ENCODE data around the gene NFKB1. TPM values are rescaled to one million over a fixed set of nuclear protein-coding genes. Genes with fewer than 3 reads are reported as not detected.

The NFKB1 gene
- total and polyA plus RNA-seq, 9 of the 15 experiments (the other 6 are each of a cell fraction or from before 2014, with no cell fraction given), result 2.4 to 14.5 (median 10.3) TPM

GRCh38 chr4:102599886-102600285 lies 98.7 kb downstream of the NFKB1 start:
- H3K36me3 ChIP-seq (ENCODE audit: control insufficient read depth, insufficient read depth, low read length), result peaks cover 28% of the 10 kb centered on the region; the same call in 2 of the 3 replicates
- H3K4me2 ChIP-seq (ENCODE audit: insufficient read depth, low read length), result no peak overlapping the region
- no peaks in the 10 kb centered on the region for H4K20me1 ChIP-seq (replicated peaks; ENCODE audit: control insufficient read depth, insufficient read depth, low read length)
- no peaks in the 10 kb centered on the region for H3K79me2 ChIP-seq (ENCODE audit: control insufficient read depth, insufficient read depth, low read length)
- DNase-seq (ENCODE audit: extremely low read depth in 1 of 4, low spot score in 3 of 4), result no peak
- H3K9me3 ChIP-seq (replicated peaks; ENCODE audit: control insufficient read depth, insufficient read depth, low read depth, low read length), result no peaks in the 10 kb centered on the region
- BruUV-seq (replicated peaks), result no TSS peak
- TF ChIP-seq, protein P1, sequence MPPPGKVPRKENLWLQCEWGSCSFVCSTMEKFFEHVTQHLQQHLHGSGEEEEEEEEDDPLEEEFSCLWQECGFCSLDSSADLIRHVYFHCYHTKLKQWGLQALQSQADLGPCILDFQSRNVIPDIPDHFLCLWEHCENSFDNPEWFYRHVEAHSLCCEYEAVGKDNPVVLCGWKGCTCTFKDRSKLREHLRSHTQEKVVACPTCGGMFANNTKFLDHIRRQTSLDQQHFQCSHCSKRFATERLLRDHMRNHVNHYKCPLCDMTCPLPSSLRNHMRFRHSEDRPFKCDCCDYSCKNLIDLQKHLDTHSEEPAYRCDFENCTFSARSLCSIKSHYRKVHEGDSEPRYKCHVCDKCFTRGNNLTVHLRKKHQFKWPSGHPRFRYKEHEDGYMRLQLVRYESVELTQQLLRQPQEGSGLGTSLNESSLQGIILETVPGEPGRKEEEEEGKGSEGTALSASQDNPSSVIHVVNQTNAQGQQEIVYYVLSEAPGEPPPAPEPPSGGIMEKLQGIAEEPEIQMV (tag; conservative IDR thresholded peaks at IDR 0.05; ENCODE audit: low read depth), result no peak
- TF ChIP-seq MCM3 (IDR thresholded peaks at IDR 0.05), result no peak
- no peak for TF ChIP-seq ZNF263 (CRISPR knock-in tag; IDR thresholded peaks at IDR 0.05; ENCODE audit: borderline replicate concordance)
- no peak for TF ChIP-seq MBD1 (CRISPR knock-in tag; IDR thresholded peaks at IDR 0.05)
- no peak for TF ChIP-seq TFE3 (CRISPR knock-in tag; IDR thresholded peaks at IDR 0.05)
- TF ChIP-seq U2AF1 (optimal IDR thresholded peaks at IDR 0.05; ENCODE audit: low read depth, low read length), result no peak
- no peak for TF ChIP-seq ADNP (tag; IDR thresholded peaks at IDR 0.05)
- TF ChIP-seq GTF2A2 (tag; IDR thresholded peaks at IDR 0.05), result no peak
- TF ChIP-seq OTX1 (CRISPR knock-in tag; IDR thresholded peaks at IDR 0.05), result no peak
- TF ChIP-seq KDM5B (IDR thresholded peaks at IDR 0.05; ENCODE audit: insufficient replicate concordance, low read depth, low read length), result no peak
- TF ChIP-seq ZNF324 (CRISPR knock-in tag; IDR thresholded peaks at IDR 0.05), result no peak
- H3K9ac ChIP-seq (ENCODE audit: insufficient read depth in 1 of 2, low read depth in 2 of 2, low read length in 2 of 2), result no peak overlapping the region
- ChIA-PET CTCF (ENCODE audit: low intra/inter-chr PET ratio) (no interaction called here), POLR2A (interaction anchor here (0.7 kb wide), 1 partner anchor 9 kb away, joined by 3 read pairs; no protein-coding TSS in a partner anchor)
- 66% methylated on average over 3 of the region's 3 CpGs for whole genome bisulfite sequencing (ENCODE audit: insufficient coverage, low coverage, missing lambda C conversion rate)
- no peak overlapping the region for H2AFZ ChIP-seq (ENCODE audit: low read depth, low read length)
- in situ Hi-C loops (cut with MboI), result loop anchor here (5.0 to 25.0 kb wide), 2 partner anchors 148 to 1337 kb away; no protein-coding TSS in a partner anchor
- FAIRE-seq, result no peak
- intact Hi-C loops (cut with micrococcal nuclease), result no loop called here
- ATAC-seq, result no peak
- no peaks in the 10 kb centered on the region for H3K27me3 ChIP-seq (ENCODE audit: control insufficient read depth in 2 of 2, insufficient read depth in 2 of 2, low read length in 2 of 2)
- H3K4me1 ChIP-seq (replicated peaks in 1 of 2; ENCODE audit: control insufficient read depth in 2 of 2, insufficient read depth in 2 of 2, low read length in 2 of 2), result no peaks in the 10 kb centered on the region
- no peak overlapping the region for H3K27ac ChIP-seq (ENCODE audit: extremely low read depth, low read depth, low read length)
- no peak overlapping the region for H3K4me3 ChIP-seq
- no peaks in the 10 kb centered on the region for H3K9me1 ChIP-seq (ENCODE audit: control insufficient read depth, insufficient read depth, low read length)

Data from K562 (cell line).